Measurements from ENCODE around the gene CKS1B. TPM values are rescaled to one million over a fixed set of nuclear protein-coding genes. Genes with fewer than 3 reads are reported as not detected.

The CKS1B gene
- total and polyA plus RNA-seq, 2 donors (not counting 1 experiment from before 2014, with no cell fraction given) = 16.8 to 33.0 TPM

GRCh38 chr1:154974808-154975408 lies 427 bp downstream of the CKS1B start:
- no peaks in the 10 kb centered on the region for H3K27me3 ChIP-seq (replicated peaks in 1 of 4; ENCODE audit: control extremely low read depth in 1 of 4, control insufficient read depth in 3 of 4, insufficient read depth in 4 of 4, low read length in 3 of 4)
- TF ChIP-seq CTCF (IDR thresholded peaks at IDR 0.05) (no peak), EZH2 (IDR thresholded peaks at IDR 0.05; ENCODE audit: borderline replicate concordance, insufficient read depth, low read depth, low read length, poor library complexity, severe bottlenecking) (no peak)
- Mint-ChIP-seq H3K4me1 (peaks cover 24% of the 10 kb centered on the region), H3K4me3 (no peak overlapping the region), H3K9me3 (ENCODE audit: insufficient read depth) (no peaks in the 10 kb centered on the region), H3K27me3 (no peaks in the 10 kb centered on the region), H3K27ac (no peak overlapping the region)
- POLR2A ChIA-PET = interaction anchor here (0.6 to 3.8 kb wide), 9 partner anchors 13 to 110 kb away, joined by 3 to 32 read pairs (median 8); partner anchors contain the start of genes PBXIP1, PYGO2 and ZBTB7B
- CTCF ChIA-PET = interaction anchor here (0.7 to 8.7 kb wide), 10 partner anchors 8 to 415 kb away, joined by 3 to 110 read pairs (median 8); partner anchors contain the start of genes FLAD1, PBXIP1 and PYGO2
- peak overlapping the region; percentile 86 for H3K9ac ChIP-seq (ENCODE audit: low read length)
- peak overlapping the region; percentile 90 to 94 for H3K27ac ChIP-seq (ENCODE audit: low read length in 2 of 2)
- ATAC-seq (ENCODE audit: low read depth) (peak; percentile 51), DNase-seq (peak; percentile 99)
- H3K9me3 ChIP-seq (ENCODE audit: control extremely low read depth in 1 of 3, control insufficient read depth in 2 of 3, insufficient read depth in 1 of 3, low read length in 2 of 3) = no peaks in the 10 kb centered on the region
- under 1% methylated on average over 26 of the region's 30 CpGs for WGBS (ENCODE audit: insufficient coverage)
- H3K79me2 ChIP-seq (ENCODE audit: control insufficient read depth, insufficient read depth, low read length) = peaks cover 63% of the 10 kb centered on the region
- intact Hi-C loops (cut with micrococcal nuclease) = loop anchor here (1.0 to 5.0 kb wide), 6 partner anchors 8 to 197 kb away; partner anchors contain the start of genes FLAD1, KRTCAP2 and TRIM46
- peaks cover 22 to 44% of the 10 kb centered on the region in 2 donors for H3K4me1 ChIP-seq (ENCODE audit: control insufficient read depth in 2 of 2, insufficient read depth in 2 of 2, low read length in 2 of 2)
- peak overlapping the region; percentile 82 for H2AFZ ChIP-seq (ENCODE audit: insufficient read depth, low read depth, low read length, poor library complexity, severe bottlenecking)
- peaks cover 31% of the 10 kb centered on the region for H4K20me1 ChIP-seq (ENCODE audit: control insufficient read depth, insufficient read depth, low read length, poor library complexity, severe bottlenecking)
- peaks cover 5 to 9% of the 10 kb centered on the region in 2 experiments for H3K36me3 ChIP-seq (replicated peaks in 1 of 2; ENCODE audit: control extremely low read depth in 1 of 2, control insufficient read depth in 1 of 2, extremely low read depth in 1 of 2, insufficient read depth in 2 of 2, low read length in 1 of 2)
- H3K4me2 ChIP-seq (replicated peaks; ENCODE audit: low read depth, low read length, poor library complexity, severe bottlenecking) = peak overlapping the region; percentile 86
- H3K4me3 ChIP-seq (ENCODE audit: control extremely low read depth in 1 of 5, extremely low read depth in 1 of 5, insufficient read depth in 1 of 5, low read depth in 2 of 5, low read length in 4 of 5) = peak overlapping the region; percentile 71 to 99 (median 90)

Measured in B cell (primary cell).